GM18498 (cell line): Measurements from ENCODE around the gene FAM168A.

Experiments
- ATAC-seq: cut with Tn5 transposase; IDR thresholded peaks from one replicate; pipeline ENCODE4 v1.9.1; 2021; ENCODE audit warnings: mild to moderate bottlenecking, moderate library complexity; ENCODE audit not compliant: unreplicated experiment

FAM168A gene

DNA sequence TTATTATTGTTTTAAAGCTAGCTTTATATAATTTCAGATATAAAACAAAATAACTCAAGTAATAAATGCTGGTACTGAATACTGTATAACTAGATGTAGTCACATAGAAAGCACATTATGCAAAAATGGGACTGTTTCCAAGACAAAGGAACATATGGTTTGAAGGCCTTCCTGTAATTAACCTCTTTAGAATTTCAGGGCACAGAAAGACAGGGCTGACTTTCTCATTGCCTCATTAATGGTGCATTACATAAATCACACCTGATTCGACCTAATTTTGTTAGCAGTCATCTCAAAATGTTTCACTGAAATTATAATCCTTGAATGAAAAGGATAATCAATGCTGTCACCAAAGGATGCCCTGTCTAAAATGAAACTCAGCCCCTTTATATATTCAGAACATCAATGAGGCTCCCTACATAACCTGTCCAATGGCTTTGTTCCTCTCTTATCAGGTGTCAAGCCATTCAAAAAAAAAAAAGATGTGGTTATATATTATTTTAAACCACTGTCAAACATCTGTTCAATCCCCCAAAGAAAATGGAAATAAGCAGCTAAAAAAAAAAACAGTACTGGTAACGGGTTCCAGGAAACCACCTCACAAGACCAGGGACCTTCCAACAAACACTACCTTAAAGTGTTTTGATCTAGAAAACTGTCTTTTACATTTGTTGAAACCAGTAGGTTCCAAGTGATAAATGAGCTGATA, 77.4 kb downstream of the FAM168A start:
- ATAC-seq: no peak

DNA sequence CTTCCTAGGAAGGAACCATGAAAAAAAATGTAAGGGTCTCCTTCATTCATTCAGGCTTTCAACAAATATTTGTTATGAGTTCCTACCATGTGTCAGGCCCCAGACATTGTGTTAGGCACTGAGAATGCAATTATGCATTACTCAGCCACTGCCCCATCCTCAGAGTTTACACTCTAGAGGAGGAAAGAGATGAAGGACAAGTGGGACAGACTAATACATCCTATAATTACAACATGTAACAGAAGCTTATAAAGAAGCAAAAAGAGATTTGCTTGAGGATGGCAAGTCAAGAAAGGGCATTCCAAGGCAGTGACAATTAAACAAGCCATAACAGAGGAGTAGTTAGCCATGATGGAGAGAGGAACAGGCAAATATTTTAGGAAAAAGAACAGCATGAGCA, 78.6 kb downstream of the FAM168A start:
- ATAC-seq: no peak

DNA sequence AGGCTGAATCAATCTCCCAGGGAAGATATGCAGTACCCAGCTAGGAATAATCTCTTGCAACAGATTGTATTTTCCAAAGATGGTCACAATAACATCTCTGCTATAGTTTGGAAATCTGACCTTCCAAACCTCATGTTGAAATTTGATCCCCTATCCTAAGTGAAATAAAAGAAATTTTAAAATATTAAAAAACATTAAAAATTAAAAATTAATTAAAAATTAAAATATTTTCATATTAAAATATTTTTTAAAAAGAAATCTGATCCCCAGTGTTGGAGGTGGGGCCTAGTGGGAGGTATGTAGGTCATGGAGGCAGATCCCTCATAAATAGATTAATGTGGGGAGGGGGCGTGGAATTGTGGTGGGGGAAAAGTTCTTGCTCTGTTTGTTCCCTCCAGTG, 79.7 kb downstream of the FAM168A start:
- ATAC-seq: no peak

DNA sequence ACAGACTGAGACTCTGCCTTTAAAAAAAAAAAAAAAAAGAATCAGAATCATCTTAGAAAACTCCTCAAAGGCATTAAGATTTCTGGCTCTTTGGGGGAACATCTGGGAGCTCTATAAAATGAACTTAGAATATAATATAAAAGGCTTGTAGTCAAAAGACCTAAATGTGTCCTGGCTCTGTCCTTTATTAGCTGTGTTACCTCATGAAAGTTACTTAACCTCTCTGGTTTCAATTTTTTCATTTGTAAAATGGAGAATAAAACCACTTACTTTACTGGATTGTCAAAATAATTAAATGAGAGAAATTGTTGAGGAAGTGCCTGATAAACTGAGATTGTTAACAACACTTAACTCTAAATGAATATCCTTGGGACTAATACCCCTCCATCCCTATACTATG, 81.8 kb downstream of the FAM168A start:
- ATAC-seq: no peak

DNA sequence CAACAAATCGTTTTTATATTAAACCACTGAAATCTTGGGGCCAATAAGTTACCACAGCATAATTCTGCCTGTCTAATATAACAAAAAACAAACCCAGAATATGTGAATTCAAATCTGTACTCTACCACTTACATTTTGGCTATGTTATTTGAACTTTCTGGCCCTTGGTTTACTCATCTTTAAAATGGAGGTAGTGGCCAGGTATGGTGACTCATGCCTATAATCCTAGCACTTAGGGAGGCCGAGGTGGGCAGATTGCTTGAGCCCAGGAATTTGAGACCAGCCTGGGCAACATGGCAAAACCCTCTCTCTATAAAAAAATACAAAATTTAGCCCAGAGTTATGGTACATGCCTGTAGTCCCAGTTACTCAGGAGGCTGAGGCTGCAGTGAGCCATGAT, 84.2 kb downstream of the FAM168A start:
- no peak for ATAC-seq

DNA sequence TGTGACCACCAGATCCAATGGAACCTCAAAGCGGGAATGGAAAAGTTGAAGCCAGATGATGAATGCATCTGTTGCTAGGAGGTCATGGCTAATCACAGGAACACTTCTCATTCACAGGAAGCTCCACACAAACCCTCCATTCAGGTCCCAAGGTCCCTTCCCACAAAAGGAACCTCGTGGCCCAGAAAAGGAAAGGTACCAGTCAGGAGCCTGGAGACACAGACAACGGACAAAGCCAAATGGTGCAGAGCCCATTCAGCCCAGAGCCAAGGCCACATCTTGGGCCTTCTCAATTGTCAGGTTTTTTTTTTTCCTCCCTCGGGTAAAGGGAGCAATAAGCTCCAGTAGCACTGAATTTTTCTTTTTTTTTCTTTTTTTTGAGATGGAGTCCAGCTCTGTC, 87.0 kb downstream of the FAM168A start:
- ATAC-seq: no peak

DNA sequence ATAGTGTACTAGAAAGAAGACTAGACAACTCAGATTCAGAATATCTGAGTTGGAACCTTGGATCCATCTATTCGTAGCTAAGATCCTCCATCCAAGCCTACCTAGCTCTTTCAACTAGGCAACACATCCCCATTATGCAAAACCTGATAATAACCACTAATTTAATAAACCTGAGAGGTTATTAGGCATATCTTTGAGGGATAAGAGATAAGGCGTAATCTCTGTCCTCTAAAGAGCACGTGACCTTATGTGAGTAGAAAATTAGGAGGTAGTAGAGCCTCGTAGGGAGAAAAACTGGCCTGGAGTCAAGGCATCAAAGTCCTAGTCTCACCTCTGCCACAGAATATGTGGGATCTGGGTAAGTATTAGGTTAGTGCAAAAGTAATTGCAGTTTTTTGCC, 87.8 kb downstream of the FAM168A start:
- no peak for ATAC-seq

DNA sequence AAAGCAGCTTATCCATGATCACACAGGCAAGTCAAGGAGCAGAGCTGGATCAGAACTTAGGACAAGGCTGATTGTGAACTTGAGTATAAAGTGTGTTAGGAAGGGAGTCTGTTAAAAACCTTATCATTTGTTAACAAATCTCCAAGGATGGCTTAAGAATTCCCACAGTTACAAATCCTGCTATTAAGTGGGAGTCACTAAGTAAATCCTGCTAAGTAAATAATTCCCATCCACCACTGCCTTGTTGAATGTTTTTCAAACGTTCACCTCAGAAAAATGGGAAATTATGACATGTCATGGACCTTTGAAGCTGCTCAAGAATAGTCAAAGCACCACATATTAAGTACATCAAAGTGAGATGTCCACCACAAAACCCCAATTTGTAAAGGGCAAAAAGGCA, 88.7 kb downstream of the FAM168A start:
- no peak for ATAC-seq

DNA sequence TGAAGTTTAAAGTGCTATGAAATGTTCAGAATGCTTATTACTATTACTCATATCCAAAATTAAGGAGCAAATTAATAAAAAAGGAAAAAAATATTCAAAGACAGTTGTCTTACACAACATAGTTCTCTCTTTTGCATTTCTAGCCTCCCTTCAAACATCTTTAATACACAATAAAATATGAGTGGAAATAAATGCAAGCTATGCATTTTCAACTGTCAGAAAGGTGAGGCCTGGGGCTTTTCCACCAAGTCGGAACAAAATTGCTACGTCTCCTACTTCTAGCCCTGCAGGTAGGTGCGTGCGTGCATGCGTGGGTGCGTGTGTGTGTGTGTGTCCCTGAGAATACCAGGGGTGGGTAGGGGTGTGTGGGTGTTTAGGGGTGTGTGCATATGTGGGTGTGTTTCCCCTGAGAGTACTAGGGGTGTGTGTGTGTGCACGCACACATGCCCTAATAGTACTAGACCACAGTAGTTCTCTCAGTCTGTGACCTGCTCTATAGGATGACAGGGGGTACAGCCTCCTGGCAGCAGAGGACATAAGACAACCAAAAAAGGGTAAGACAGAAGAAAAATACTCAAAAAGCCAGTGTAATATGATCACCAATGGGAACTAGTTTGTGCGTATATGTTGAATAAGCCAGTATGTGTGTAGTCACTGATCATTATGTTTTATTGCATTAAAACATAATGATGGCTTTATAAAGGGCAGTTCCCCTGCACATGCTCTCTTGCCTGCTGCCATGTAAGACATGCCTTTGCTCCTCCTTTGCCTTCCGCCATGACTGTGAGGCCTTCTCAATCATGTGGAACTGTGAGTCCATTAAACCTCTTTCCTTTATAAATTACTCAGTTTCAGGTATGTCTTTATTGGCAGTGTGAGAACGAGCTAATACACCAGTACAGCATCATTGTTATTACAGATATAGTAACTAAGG, 89.4 kb downstream of the FAM168A start:
- no peak for ATAC-seq

DNA sequence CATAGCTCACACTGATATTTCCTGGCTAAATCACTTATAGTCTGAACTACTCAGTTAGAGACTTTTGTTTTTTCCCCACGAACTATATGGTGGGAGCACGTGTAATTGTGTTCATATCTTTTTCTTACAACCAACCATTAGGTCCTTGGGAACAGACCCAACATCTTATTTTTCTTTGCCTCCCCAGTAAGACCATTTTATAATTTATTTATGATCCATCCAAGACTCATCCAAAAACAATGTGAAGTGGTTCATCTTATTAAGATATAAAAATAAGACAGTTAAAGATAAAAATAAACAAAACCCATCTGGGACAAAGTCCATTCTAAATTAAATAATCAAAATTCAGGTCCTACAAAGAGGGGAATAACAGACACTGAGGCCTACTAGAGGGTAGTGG, 90.8 kb downstream of the FAM168A start:
- no peak for ATAC-seq

DNA sequence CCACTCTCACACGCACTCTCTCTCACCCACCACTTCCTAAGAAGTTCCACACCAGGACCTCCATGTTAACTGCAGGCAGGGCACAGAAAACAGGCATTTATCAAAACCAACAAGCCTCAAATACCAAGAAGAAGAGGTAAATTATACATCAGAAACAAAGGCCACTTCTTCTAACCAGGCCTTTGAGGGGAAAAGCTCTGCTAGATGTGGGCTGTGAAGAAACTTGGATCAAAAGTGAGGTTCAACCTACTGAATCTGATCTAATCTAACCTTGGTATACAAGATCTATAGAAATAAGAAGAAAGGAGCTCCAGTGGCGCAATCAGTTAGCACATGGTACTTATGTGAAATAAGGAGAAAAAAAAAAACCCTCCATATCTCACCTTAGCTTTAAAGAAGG, 91.9 kb downstream of the FAM168A start:
- ATAC-seq: no peak

DNA sequence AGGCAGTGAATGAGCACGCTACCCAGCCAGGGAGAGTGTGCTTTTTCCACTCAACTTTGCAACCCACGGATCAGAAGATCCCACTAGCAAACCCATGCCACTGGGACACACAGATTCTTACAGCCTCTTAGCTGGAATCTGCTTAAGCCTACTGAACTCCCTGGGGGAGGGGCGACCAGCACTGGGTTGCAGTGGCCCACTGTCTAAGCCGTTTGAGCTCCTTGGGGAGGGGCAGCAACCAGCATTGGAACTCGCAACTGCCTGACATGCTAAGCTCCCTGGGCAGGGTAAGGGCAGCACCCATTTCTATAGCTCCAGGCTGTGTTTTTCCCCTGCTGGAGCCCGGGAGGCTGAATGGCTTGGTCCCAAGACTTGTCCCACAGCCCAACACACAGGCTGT, 99.6 kb downstream of the FAM168A start:
- ATAC-seq: no peak

DNA sequence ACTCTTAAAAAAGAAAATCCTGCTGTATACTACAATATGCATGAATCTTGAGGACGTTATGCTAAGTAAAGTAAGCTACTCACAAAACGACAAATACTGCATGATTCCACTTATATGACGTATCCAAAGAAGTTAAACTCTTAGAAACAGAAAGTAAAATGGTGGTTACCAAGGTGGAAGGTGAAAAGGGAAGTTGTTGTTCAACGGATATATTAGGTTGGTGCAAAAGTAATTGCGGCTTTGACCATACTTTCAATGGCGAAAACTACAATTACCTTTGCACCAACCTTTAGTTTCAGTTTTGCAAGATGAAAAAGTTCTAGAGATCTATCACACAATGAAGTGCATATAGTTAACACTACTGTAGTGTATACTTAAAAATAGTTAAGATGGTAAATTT, 101.8 kb downstream of the FAM168A start:
- no peak for ATAC-seq

DNA sequence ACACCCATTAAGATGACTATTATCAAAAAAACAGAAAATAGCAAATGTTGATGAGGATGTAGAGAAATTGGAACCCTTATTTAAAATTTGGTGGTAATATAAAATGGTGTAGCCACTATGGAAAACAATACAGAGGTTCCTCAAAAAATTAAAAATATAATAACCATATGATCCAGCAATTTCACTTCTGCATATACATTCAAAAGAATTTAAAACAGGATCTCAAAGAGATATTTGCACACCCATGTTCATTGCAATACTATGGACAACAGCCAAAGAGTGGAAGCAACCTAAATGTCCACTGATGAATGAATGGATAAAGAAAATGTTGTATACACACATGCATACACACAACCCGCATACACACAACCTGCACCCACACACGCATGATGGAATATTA, 102.2 kb downstream of the FAM168A start:
- ATAC-seq: no peak

DNA sequence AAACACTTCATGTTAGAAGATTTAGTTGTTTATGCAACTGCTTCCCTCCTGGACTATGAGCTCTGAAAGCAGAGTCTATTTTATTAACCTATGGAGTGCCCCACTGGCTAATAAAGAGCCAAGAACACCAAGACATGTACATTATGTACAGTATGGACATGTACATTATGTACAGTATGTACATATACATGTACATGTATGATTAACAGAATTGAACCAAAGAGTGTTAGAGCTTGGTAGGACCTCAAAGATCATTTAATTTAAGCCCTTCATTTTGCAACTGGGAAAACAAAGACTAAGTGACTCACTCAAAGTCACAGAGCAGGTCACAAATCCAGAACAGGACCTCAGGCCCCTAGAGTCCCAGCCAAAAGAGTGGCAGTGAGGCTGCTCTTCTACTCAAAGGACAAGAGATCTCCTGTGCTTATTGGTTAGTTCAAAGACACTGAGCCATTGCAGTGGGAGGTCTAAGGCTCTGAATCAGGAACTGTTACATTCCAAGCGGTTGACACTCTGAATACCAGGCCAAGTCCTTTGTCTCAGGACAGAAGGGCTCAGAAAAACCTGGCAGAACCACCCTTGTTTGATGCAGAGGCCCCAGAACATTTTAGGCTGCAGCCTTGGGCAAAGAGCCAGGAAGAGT, 103.8 kb downstream of the FAM168A start:
- ATAC-seq: no peak

DNA sequence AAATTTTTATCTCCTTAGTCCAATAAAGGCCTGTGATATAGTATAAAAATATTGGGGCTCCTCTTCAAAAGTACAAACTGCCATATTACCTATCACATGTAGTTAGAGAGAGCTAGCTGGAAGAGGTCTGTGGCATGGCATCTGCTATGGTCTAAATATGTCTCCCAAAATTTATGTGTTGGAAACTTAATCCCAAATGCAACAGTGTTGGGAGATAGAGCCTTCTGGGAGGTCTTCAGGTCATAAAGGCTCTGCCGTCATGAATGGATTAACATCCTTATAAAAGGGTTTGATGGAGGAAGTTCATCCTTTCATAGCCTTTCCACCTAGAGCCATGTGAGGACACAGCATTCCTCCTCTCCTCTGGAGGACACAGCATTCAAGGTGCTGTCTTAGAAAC, 116.3 kb downstream of the FAM168A start:
- no peak for ATAC-seq

DNA sequence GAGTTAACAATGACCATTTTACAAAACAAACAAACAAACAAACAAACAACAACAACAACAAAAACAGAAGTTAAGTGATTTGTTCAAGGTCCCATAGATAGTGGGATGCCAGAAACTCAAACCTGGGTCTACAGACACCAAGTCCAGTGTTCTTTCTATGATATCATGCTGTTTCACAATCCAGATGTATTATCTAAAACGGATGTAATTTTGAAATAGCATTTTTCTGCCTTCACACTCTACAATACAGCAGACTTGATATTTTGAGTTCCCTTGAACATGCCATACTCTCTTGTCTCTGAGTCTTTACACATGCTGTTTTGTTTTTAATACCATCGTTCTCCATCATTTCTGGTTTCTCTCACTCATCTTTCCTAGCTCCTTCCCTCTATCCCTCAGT, 117.2 kb downstream of the FAM168A start:
- ATAC-seq: no peak

DNA sequence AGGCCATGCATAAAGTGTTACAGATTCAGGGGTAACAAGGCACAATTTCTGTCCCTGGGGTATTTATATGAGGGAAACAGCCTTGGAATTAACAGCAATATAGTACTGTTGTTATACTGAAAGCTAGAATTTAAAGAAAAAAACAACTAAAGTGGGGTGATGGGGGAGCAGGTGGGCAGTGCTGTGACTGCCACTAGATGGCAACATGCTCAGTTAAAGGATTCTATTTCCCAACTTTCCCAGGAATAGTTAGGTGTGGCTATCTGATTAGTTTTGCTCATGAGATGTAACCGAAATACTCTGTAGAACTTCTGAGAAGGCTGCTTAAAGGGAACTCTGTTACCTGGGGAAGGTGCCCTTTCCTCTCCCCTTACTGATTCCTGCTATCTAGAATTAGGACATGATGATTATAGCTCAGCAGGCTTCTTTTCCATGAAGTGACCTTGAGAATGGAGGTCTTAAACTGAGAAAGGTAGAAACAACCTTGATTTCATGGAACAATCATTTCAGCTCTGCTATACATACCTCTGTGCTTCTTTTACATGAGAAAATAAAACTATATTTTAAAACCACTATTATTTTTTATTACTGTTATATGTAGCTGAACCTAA, 119.1 kb downstream of the FAM168A start:
- ATAC-seq: no peak

DNA sequence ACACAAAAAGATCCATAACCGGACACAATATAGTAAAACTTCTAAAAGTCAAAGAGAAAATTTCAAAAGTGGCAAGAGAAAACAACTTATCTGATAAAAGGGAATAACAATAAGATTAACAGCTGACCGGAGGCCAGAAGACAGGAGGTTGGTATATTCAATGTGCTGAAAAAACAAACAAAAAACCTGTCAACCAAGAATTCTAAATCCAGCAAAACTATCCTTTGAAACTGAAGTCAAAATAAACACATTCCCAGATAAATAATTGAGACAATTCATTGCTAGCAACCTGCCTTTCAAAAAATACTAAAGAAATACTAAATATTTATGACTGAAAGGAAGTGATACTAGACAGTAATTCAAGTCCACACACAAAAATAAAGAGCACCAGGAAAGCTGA, 120.4 kb downstream of the FAM168A start:
- ATAC-seq: no peak

DNA sequence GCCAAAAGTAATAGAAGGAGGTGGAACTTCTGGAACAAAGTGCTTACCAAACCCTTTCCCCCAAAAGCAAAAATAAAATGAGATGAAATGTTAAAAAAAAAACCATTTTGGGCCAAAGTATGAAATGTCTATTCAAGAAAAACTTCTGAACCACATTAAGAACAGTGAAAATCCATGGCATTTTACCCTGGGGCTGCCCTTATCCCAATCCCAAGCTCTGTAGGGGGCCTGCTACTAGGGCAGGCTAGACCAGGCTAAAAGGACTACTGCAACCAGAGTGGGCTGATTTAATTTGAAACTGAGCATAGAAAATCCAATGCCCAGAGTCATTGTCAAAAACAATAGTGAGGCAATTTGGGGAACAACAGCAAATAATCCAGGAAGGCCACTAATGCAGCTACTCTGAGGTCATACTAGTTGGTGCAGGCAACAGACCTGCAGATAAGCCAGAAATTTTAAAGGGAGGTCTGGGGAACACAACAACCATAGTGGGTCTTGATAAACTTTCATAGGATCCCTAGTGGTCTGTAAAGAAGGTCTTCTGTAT, 122.3 kb downstream of the FAM168A start:
- ATAC-seq: no peak

DNA sequence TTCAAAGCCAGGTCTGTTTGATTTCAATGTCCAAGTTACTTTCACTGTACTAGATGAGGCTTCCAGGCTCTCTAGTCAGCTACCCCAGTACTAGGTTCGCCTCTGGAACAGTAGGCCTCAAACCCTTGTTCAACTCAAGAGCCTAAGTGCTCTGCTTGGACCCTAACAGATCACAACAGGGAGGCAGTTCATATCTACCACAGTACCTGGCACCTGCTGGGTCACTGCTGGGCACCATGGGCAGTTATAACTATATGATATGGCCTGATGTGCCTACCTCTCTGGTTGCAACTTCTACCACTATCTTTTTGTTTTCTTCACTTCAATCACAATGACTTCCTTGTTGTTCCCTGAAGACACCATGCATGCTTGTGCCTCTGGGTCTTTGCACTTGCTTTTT, 124.7 kb downstream of the FAM168A start:
- no peak for ATAC-seq
